Measurements from ENCODE around the gene PTMA.

The PTMA gene

GRCh38 chr2:231677632-231678104 is 30.7 kb upstream of the PTMA start:
- DNase-seq, result peak; percentile 82

GRCh38 chr2:231679908-231680284 is 28.4 kb upstream of the PTMA start:
- DNase-seq, result no peak

- DNase-seq, result no peak
Measured at GRCh38 chr2:231680285-231680991, 27.9 kb upstream of the PTMA start.

- DNase-seq, result peak; percentile 21
Measured at GRCh38 chr2:231680992-231681852, 27.1 kb upstream of the PTMA start.

GRCh38 chr2:231682603-231683291 is 25.6 kb upstream of the PTMA start:
- DNase-seq, result no peak

- no peak for DNase-seq
Measured at GRCh38 chr2:231683292-231684235, 24.8 kb upstream of the PTMA start.

- no peak for DNase-seq
Measured at GRCh38 chr2:231684314-231685223, 23.8 kb upstream of the PTMA start.

- no peak for DNase-seq
Measured at GRCh38 chr2:231685349-231686191, 22.8 kb upstream of the PTMA start.

- DNase-seq, result no peak
Measured at GRCh38 chr2:231686192-231687100, 21.9 kb upstream of the PTMA start.

- DNase-seq, result peak; percentile 76
Measured at GRCh38 chr2:231687133-231687852, 21.0 kb upstream of the PTMA start.

GRCh38 chr2:231687961-231688360 is 20.4 kb upstream of the PTMA start:
- DNase-seq, result no peak

- DNase-seq, result no peak
Measured at GRCh38 chr2:231688719-231689118, 19.6 kb upstream of the PTMA start.

GRCh38 chr2:231689124-231689893 is 19.0 kb upstream of the PTMA start:
- no peak for DNase-seq

GRCh38 chr2:231691251-231691772 is 17.0 kb upstream of the PTMA start:
- DNase-seq, result no peak

- DNase-seq, result no peak
Measured at GRCh38 chr2:231692847-231693246, 15.5 kb upstream of the PTMA start.

- no peak for DNase-seq
Measured at GRCh38 chr2:231693956-231694355, 14.4 kb upstream of the PTMA start.

- no peak for DNase-seq
Measured at GRCh38 chr2:231696004-231696367, 12.3 kb upstream of the PTMA start.
